Kidney tubule cell (primary cell): ENCODE data around the gene ANKRD33B.
"Not testable (repeated sequence)": the region's sequence is repeated elsewhere in the genome, so short reads cannot be mapped to it uniquely, and the experiment has no call there.

Experiments
- DNase-seq: peaks from one replicate; pipeline ENCODE4 v3.0.0-alpha.2; 2018; ENCODE audit warnings: low spot score

ANKRD33B gene

DNA sequence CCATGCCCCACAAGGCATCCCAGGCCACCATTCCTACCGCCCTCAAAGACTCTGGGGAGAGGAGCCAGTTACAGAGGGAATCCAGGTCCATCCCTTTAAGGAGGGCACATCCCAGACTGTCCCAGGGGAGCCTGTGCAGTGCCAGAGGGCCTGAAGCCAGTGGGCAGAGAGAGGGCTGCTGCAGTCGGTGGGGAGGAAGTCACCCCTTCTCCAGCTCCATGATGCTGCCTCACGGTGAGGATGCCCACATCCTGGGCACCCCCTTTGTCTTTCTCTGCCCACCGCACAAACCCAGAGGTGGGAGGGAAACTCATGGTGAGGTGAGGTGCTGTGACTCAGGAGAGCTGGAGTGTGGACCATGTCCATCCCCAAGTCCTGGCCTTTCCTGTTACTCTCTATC, 26.2 kb upstream of the ANKRD33B start:
- DNase-seq = no peak

DNA sequence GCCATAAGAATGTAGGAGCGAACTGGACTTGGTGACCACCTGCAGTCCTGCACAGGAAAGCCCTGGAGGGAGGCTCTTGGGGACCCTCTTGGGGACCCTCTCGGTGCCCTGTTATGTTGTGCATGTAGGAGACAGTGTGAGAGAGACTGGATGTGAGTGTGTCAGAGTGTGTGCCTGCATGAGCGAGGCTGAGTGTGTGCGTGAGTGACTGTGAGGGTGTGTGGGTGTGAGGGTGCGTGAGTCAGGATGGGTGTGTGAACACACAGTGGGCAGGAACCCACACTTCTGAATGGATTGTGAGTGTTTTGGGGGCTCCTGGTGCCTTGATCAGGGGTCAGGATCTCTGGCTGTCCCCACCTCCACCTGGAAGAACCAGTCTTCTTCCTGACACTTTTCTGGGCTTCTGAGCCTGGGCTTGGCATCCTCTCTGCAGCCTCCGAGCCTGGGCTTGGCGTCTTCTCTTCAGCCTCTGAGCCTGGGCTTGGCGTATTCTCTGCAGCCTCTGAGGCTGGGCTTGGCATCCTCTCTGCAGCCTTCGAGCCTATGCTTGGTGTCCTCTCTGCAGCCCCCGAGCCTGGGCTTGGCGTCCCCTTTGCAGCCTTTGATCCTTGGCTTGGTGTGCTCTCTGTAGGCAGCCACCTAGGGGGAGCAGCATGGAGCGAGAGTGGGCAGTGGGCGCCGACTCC, 25.6 kb upstream of the ANKRD33B start:
- no peak for DNase-seq

DNA sequence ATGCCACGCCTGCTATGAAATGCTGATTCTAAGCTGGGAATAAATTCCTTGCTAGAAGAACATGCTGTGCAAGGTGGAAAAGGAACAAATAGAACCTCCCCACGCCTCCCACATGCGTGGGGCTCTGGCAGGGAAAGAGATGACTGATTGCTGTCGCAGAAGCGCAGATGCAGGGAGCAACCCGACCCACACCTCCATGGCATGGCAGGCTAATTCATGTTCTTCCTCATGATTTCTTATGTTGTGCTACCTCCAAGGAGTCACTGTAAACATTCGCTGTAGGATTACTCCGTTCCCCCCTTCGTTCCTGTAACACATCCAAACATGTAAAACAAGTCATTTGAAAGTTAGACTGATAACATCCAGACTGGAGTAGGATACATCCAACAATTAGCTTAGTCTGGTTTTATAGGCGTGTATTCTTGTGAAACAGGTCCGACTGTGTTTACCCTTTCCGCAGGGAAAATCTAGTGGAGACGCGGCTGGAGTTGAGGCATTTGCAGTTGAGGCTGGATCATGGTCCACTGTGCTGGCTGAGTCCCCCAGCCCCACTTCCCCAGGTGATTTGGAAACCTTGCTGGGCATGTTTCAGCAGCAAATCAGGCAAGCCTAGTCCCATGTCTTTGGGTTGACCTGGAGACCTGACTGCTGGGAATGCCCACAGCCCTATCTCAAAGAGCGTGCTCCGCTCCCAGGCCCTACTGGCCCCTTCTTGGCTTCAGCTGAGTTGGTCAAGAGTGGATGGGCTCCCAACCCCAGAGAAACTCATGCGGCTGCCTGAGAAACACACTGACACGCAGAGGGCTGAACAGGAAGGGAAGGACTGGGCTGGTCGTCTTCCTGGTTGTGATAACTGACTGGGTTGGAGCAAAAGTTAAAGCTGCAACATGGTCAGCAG, 24.8 kb upstream of the ANKRD33B start:
- no peak for DNase-seq

GRCh38 chr5:10539687-10539998, 24.2 kb upstream of the ANKRD33B start:
- DNase-seq = peak; percentile 33

DNA sequence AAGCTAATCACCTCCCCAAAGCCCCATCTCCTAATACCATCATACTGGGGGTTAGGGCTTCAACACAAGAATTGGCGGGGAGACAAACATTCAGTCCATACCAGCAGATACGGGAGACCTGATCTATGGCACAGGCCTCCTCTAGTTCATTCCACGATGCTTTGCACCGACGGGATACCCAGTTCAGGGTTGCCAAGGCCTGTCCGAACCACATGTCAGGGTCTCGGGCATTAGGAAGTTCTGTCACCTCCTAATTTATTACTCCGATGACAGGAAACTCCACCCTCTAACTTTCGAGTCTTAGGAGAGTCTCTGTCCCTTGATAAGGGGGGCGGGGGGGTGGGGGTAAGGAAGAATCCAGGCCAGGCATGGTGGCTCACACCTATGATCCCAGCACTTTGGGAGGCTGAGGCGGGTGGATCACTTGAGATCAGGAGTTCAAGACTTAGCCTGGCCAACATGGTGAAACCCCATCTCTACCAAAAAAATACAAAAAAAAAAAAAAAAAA, 23.8 kb upstream of the ANKRD33B start:
- DNase-seq = no peak

GRCh38 chr5:10540951-10541646, 22.8 kb upstream of the ANKRD33B start:
- DNase-seq = no peak

DNA sequence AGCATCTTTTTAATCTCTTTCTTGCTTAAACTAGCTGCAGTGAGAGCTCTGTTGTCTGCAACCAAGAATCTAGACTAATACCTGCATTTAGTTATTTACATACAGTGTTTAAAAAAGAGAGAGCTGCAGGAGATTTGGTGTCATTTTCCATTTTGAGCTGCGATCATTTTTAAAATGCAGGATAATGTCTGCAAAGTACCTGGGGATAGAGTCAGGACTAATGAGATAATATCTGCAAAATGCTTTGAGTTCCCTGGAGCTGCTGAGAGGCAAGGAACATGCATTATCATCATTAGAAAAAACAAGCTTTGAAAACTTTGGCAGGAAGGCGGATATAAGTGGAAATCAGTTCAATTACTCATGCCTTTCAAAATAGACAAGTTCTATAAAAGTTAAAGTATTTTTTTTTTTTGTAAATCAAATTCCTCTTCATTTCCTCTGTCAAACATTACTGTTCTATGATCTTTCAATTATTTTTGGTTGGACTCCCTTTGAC, 21.8 kb upstream of the ANKRD33B start:
- DNase-seq = no peak

DNA sequence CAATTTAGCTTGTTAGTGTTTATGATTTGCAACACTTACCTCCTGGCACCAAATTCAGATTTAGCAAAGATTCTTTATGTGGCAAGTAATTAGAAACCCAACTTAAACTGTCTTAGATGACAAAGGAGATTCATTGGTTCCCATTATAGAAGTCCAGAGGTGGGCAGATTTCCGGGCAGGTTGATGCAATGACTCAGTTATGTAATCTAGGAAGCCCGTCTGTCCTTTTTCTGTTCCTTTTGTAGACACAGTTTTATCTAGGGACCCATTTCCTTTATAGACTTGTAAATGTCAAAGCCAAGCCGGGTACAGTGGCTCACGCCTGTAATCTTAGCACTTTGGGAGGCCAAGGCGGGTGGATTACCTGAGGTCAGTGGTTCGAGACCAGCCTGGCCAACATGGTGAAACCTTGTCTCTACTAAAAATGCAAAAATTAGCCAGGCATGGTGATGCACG, 20.3 kb upstream of the ANKRD33B start:
- DNase-seq = no peak

GRCh38 chr5:10545084-10545483, 18.8 kb upstream of the ANKRD33B start:
- DNase-seq = no peak

DNA sequence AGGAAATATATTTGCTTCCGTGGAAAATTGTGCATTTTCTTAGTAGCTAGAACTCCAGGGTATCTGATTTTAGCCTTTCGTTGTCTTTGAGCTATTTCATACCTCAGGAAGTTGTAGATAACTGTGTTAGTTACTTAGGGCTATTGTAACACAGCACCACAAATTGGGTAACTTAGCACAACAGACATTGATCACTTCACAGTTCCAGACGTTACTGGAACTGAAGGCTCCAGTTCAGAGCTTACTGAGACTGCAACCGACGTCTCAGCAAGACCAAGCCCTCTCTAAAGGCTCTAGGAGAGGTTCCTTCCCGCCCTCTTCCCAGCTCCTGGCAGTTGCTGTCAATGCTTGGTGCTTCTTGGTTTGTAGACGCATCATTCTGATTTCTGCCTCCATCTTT, 17.7 kb upstream of the ANKRD33B start:
- DNase-seq = no peak

DNA sequence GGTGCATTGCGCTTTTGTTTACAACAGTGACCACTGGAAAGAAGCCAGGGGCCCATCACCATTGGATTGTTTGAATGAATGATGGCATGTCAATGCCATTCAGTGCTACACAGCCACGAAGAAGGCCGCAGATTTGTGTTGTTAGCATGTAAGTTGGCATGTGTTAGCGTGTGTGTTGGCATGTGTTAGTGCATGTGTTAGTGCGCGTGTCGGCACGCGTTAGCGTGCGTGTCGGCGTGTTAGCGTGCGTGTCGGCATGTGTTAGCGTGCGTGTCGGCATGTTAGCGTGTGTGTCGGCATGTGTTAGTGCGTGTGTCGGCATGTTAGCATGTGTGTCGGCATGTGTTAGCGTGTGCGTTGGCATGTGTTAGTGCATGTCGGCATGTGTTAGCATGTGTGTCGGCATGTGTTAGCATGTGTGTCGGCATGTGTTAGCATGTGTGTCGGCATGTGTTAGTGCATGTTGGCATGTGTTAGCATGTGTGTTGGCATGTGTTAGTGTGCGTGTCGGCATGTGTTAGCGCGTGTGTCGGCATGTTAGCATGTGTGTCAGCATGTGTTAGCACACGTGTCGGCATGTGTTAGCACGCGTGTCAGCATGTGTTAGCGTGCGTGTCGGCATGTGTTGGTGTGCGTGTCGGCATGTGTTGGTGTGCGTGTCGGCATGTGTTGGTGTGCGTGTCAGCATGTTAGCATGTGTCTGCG, 15.3 kb upstream of the ANKRD33B start:
- no peak for DNase-seq

DNA sequence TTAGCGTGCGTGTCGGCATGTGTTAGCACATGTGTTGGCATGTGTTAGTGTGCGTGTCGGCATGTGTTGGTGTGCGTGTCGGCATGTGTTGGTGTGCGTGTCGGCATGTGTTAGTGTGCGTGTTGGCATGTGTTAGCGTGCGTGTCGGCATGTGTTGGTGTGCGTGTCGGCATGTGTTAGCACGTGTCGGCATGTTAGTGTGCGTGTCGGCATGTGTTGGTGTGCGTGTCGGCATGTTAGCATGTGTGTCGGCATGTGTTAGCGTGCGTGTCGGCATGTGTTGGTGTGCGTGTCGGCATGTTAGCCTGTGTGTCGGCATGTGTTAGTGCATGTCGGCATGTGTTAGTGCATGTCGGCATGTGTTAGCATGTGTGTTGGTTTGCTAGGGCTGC, 14.8 kb upstream of the ANKRD33B start:
- DNase-seq = not testable (repeated sequence)

DNA sequence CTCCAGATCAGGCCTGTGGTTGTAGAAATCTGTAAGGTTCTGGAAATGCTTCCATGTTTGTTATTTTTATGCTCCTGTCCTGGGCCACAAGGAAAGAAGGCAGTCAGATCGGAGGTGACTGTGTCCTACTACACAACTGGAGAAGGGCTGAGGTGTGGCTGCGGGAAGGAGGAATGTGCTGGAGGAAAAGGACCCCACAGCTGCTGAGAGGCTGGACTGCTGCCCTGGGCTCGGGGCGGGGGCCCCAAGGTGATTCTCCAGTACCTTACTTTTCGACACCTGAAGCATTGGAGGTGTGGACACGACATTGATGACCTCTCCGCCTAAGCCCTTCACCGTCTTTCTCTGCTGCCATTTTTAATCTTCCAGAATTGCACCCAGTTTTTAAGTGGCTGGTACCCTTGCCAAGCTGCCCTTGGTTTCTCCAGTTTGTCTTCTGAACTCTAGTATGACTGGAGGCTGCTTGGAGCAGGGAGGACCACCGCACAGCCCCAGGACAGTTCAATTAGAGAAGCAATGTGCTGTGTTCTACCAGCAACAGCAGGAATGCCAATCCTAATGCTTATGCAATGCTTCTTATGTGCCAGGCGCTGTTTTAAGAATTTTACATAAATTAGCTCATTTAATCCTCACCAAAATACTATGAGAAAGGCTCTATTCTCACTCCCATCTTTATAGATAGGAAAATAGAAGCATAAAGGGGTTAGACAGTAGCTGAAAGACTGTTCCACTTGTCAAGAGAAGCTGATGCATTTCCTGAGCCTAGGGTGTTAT, 13.5 kb upstream of the ANKRD33B start:
- no peak for DNase-seq

DNA sequence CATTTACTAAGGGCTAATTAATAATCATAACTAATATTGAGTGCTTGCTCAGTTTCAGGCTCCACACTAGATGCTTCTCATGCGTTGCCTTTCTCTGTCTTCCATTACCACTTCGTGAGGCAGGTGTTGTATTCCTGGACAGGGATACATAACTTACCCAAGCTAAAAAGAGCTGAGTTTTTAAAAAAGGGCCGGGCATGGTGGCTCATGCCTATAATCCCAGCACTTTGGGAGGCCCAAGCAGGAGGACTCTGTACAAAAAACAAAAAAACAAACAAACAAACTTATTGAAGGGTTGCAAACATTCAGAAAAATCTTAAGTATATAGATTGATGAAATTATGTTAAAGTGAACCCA, 12.1 kb upstream of the ANKRD33B start:
- DNase-seq = no peak

DNA sequence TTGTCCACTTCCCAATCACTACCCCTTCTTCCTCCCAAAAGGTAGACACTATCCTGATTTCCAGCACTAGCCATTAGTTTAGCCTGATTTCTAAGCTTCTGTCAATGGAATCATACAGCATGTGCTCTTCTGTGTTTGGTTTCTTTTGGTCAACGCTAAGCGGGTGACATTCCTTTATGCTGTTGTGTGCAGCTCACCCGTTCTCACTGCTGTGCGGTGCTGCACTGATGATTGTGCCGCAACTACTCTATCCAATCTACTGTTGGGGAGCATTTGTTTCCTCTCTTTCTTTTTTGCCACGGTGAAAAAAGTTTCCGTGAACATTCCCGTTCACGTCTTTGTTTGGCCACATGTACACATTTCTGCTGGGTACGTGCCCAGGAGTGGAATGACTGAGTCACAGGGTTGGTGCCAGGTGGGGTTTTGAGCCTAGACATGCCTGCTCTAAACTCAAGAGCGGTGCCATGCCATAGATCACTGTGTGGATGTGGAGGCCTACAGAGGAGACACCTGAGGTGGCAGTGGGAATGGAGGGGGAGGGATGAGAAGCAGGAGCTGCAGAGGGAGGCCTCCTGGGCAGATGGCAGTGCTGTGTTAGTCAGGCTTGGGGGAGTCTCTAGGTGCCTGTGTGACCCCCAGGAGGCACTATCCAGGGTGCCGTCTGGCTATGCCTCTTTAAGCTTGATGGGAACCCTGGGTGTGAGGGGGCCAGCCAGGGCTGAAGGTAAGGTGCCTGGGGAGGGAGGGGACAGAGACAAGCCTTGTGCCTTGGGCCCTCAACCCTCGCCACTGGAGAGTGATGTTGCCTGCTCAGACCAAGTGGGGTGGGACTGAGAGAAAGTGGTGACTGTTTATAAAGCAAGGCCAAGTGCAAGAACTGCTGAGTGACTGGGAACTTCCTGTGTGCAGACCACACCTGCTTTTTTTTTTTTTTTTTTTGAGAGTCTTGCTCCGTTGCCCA, 11.4 kb upstream of the ANKRD33B start:
- DNase-seq = peak; percentile 75

- no peak for DNase-seq
Measured at GRCh38 chr5:10553476-10553875, 10.4 kb upstream of the ANKRD33B start.

DNA sequence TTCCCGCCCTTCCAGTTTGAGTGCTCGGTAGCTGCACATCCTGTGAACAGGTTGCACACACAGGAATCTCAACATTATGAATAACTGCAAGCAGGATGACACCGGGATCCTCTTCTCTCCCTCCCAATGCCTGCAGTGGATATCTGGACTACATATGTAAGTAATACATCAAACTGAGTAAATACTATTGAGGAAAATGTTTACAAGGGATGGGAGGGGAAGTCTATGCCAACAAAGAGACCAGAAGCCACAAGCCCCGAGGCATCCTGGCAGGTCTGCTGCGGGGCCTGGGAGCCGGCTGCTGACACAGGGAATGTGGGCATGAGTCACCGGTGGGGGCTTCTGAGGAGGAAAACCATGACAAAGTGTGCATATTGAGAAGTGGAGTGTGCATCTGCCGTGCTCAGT, 8.6 kb upstream of the ANKRD33B start:
- peak; percentile 82 for DNase-seq

- peak; percentile 74 for DNase-seq
Measured at GRCh38 chr5:10556289-10556807, 7.5 kb upstream of the ANKRD33B start.

DNA sequence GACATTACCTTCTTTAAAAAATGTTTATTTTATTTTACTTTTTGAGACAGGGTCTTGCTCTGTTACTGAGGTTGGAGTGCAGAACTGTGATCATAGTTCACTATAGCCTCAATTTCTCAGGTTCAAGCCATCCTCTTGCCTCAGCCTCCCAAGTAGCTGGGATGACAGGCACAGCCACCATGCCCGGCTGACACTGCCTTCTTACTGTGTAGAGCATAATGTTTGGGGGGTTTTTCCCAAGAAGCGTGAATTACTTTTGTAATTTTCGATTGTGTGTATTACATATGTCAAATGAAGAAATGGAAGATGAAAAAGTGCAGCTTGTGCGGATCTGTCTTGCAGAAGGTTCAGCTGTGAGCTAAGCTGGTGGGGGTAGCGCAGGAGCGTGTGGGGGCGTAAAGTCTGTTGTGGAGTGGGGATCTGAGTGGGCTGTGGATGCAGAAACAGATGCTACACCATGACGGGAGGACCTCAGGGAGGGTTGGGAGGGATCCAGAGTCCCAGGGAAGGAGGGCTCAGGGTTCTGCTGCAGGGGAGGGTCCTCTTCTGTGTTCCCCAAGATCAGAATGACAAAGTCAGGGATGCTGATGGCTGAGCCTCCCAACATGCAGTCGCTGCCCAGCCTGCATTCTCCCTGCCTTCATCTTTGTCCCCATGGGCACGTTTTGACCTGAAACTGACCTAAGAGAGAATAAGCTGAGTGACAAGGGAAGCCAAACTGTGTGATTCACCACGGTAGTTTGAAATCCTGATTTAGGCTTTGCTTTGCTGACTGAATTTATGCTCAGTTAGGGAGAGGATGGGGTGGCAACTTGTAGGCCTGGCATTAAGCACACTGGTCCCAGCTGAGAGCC, 6.8 kb upstream of the ANKRD33B start:
- peak; percentile 48 for DNase-seq
